SIG-M5 treated with dmso at 0.1 percent for 504 hours (cell line): Measurements from ENCODE around the gene ARID1B.

Source experiments
- DNase-seq: peaks from one replicate; lab custom pipeline; 2025; ENCODE audit not compliant: unreplicated experiment; lab: John Stamatoyannopoulos, UW

ARID1B gene

DNA sequence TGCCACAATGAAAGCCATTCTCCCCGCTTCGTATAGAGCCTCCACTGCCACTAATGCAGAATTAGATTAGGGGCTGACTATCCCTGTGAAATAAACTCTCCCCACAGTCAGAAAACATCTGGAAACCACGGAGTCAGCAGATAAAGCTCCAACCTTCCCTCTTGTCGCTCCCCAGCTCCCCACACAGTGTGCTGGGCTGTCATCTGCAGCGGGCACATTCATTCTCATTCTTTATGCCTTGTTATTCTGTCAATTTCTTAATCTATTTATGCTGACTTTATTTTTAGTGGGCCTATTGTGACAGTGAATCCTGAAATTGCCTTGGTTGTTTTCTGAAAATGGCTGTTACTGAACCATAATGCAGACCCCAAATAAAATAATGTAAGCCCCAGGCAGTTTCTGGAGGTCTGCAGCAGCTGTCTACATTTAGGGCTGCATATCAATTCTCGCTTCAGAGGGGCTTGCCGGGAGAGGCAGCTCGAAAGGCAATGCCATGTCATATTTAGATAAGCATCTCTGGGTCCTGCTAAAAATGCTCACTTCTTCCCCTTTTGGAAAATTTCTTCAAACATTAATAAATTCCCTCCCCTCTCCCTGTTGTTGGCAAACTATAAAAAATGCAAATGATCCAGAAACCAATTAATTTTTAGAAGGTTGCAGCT is 474.5 kb downstream of the ARID1B start:
- DNase-seq: no peak

DNA sequence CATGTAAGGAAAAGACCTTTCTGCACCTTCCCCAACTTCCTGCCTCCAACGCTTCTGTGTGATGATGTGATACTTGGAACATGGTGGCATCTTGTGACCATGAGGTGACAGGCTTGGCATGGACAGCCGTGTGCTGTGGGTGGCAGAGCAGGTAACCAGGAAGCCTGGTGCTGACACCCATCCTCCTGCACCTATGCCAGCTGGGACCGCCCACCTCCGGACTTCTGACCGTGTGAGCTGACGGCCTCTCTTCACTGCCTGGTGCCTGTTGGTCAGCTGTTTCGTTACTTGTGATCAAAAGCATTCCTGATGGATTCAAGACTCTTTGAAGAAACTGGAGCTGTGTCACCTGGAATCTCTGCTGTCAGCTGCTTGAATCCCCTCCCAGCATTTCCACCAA is 475.8 kb downstream of the ARID1B start:
- no peak for DNase-seq

DNA sequence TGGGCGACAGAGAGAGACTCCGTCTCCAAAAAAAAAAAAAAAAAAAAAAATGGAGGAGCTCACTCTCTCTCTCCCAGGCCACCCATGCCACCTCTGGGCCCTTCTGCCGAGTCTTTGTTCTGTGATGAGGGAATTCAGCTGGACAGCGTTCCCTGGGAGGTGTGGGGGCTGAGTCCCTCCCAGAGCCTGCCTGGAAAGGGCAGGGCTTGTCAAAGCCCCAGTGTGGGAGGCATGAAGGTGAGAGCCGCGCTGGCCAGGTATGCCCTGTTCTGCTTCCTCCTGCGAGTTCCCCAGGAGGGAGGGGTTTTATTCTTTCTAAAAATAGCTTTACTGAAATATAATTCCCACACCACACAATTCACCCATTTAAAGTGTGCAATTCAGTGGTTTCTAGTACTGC is 476.5 kb downstream of the ARID1B start:
- no peak for DNase-seq

DNA sequence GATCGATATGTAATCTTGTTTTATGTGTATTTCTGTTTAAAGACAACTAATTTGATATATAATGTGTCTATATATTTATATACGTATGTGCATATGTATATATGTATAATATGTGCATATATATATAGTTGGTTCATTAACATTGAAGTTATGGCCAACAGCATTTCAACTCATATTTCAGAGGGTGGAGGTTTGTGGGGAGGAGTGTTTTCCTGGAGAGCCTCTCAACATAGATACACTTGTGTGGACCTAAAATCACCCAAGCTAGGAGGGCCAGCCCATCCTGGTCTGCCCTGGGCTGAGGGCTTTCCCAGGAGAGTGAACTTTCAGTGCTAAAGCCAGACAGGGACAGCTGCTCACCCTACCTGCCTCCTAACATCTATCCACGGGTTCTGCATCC is 477.4 kb downstream of the ARID1B start:
- no peak for DNase-seq

DNA sequence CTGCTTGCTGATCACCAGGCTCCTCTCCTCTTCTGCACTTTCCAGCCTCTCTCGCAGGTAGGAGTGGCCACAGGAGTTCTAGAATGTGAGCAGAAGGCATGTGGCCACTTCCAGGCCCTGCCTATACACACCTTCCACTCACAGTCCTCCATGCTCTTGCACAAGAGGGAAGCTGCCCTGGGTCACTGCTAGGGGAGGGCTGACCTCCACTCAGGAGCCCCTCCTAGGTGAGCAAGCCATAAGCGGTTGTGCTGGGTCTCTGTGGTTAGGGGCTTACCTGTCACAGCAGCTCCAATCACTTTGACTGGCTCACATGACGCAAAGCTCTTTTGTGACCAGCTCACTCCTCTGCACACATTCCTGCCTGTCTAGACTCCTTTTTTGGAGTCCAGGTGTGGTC is 477.9 kb downstream of the ARID1B start:
- DNase-seq: no peak

- DNase-seq: no peak
These were observed 481.7 kb downstream of the ARID1B start for GRCh38 chr6:157258878-157259277.

DNA sequence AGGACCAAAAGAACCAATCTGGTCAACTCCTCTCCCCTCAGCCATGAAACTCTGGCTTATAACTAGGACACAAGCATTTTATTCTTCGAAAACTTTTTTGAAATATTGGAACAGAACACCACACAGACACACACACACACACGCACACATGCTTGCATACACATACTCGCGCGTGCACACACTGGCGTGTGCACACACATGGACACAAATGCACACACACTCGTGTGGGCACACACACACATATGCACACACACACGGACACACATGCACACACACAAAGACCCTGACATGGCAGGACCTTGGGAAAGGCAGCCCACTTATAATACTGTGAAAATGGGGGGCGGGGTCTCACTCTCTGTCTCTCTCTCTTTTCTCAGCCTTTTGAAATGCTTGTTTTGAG is 482.3 kb downstream of the ARID1B start:
- no peak for DNase-seq
